K562 (cell line): ENCODE data around the gene RNU11. TPM values are rescaled to one million over a fixed set of nuclear protein-coding genes. Genes with fewer than 3 reads are reported as not detected.

Experiments used
- ARID1B ChIP-seq: fragments of 450-650 bp; IDR thresholded peaks from 2 replicates; pipeline ENCODE4 v1.6.1; 2016; ENCODE audit warnings: antibody characterized with exemption, mild to moderate bottlenecking, inconsistent platforms
- ARID3A ChIP-seq: IDR thresholded peaks from 2 replicates; pipeline ENCODE4 v1.6.1; 2012; ENCODE audit warnings: low read depth, low read length, improper control_type of control experiment, borderline replicate concordance
- CAMTA2 ChIP-seq: fragments of 250-450 bp; sonication (Bioruptor Pico); conservative IDR thresholded peaks from 2 replicates; pipeline ENCODE4 v1.5.1; 2022
- CTBP1 ChIP-seq: fragments of 450-650 bp; IDR thresholded peaks from 2 replicates; pipeline ENCODE4 v1.6.1; 2016; ENCODE audit warnings: borderline replicate concordance
- FOXM1 ChIP-seq, 2 experiments: fragments of 450-650 bp in 1 of 2; sonication (generic) in 1 of 2; formaldehyde crosslinking in 1 of 2; IDR thresholded peaks; 2 replicates each; pipeline versions ENCODE4 v1.6.1 to v1.9.0; 2017 to 2022; ENCODE audit warnings: low read depth in 2 of 2, mild to moderate bottlenecking in 2 of 2, missing genetic modification reagents in 1 of 2, moderate library complexity in 1 of 2
- GABPA ChIP-seq: fragments of 200-800 bp; sonication (Bioruptor generic); conservative IDR thresholded peaks from 2 replicates; pipeline ENCODE4 v1.6.1; 2016; ENCODE audit warnings: low read depth, missing genetic modification characterization, missing compliant biosample characterization
- HINFP ChIP-seq: fragments of 450-650 bp; conservative IDR thresholded peaks from 2 replicates; pipeline ENCODE4 v1.6.1; 2016; ENCODE audit warnings: missing genetic modification characterization, low read depth, mild to moderate bottlenecking, control low read depth, missing compliant biosample characterization
- IRF2 ChIP-seq: sonication (generic); formaldehyde crosslinking; IDR thresholded peaks from 2 replicates; pipeline ENCODE4 v1.8.1; 2022; ENCODE audit warnings: mild to moderate bottlenecking, missing genetic modification reagents
- KAT7 ChIP-seq: sonication (generic); formaldehyde crosslinking; IDR thresholded peaks from 2 replicates; pipeline ENCODE4 v1.8.0; 2022; ENCODE audit warnings: missing genetic modification reagents, mild to moderate bottlenecking, borderline replicate concordance
- NBN ChIP-seq: fragments of 450-650 bp; IDR thresholded peaks from 2 replicates; pipeline ENCODE4 v1.6.1; 2016; ENCODE audit warnings: low read depth, mild to moderate bottlenecking
- NFE2 ChIP-seq: IDR thresholded peaks from 2 replicates; pipeline ENCODE4 v1.6.1; 2014; ENCODE audit warnings: antibody characterized with exemption, low read depth
- PHB2 ChIP-seq: fragments of 450-650 bp; IDR thresholded peaks from 2 replicates; pipeline ENCODE4 v1.6.1; 2017; ENCODE audit warnings: low read depth
- RBM39 ChIP-seq: fragments of 200-400 bp; formaldehyde crosslinking; optimal IDR thresholded peaks from 2 replicates; pipeline ENCODE3; 2018; ENCODE audit warnings: low read depth, low read length
- SP2 ChIP-seq: IDR thresholded peaks from 2 replicates; pipeline ENCODE4 v1.6.1; 2011; ENCODE audit warnings: mild to moderate bottlenecking, low read depth, low read length, moderate library complexity; ENCODE audit not compliant: poor library complexity, severe bottlenecking; ENCODE audit errors: extremely low read depth
- TFAM ChIP-seq: fragments of 250-450 bp; sonication (Bioruptor Pico); conservative IDR thresholded peaks from 2 replicates; pipeline ENCODE4 v1.5.0; 2021; ENCODE audit warnings: mild to moderate bottlenecking, moderate library complexity
- USF2 ChIP-seq: sonication (generic); formaldehyde crosslinking; IDR thresholded peaks from 2 replicates; pipeline ENCODE4 v1.5.0; 2020; ENCODE audit warnings: missing genetic modification reagents
- ZBED1 ChIP-seq: IDR thresholded peaks from 2 replicates; pipeline ENCODE4 v1.6.1; 2014
- ZNF239 ChIP-seq: fragments of 250-450 bp; sonication (Bioruptor Pico); IDR thresholded peaks from 2 replicates; pipeline ENCODE4 v1.4.0; 2020; ENCODE audit warnings: mild to moderate bottlenecking
- ZNF280A ChIP-seq: fragments of 450-650 bp; IDR thresholded peaks from 2 replicates; pipeline ENCODE4 v1.6.1; 2018; ENCODE audit warnings: mild to moderate bottlenecking, low read depth; ENCODE audit not compliant: partially characterized antibody
- ZNF445 ChIP-seq: fragments of 250-450 bp; sonication (Bioruptor Pico); IDR thresholded peaks from 2 replicates; pipeline ENCODE4 v1.4.0; 2020; ENCODE audit warnings: low read depth, mild to moderate bottlenecking, moderate library complexity
- polyA plus RNA-seq, 8 experiments: library from polyadenylated mRNA; depleted of rRNA in 4 of 8; stranded (reverse) in 5 of 8; unstranded in 3 of 8; fragments of >200 nt; fragmentation: Nextera tagmentation in 2 of 8; fragmentation: Illumina TruSeq in 1 of 8; extraction: Ambion mirVana in 2 of 8; extraction: Trizol in 1 of 8; gene quantifications; 2 replicates each; pipeline versions ENCODE4 v1.2.1 to v1.2.3, GENCODE V29; 2011 to 2014; ENCODE audit warnings: inconsistent platforms in 1 of 8, missing spikeins in 1 of 8
- total RNA-seq, 7 experiments: library from RNA; depleted of rRNA in 6 of 7; stranded (reverse); fragments of >200 nt in 6 of 7; fragmentation: Illumina TruSeq in 2 of 7; extraction: Trizol in 2 of 7; gene quantifications; 2 replicates each; pipeline versions ENCODE4 v1.2.1 to v1.2.3, GENCODE V29; 2011 to 2021; ENCODE audit warnings: low replicate concordance in 1 of 7

RNU11 gene
- total and polyA plus RNA-seq, 9 of the 15 experiments (the other 6 are each of a cell fraction or from before 2014, with no cell fraction given) = not detected

- TF ChIP-seq USF2 (CRISPR knock-in tag) = peak; percentile 86
- TF ChIP-seq ARID1B = peak; percentile 51; the same call in 1 of the 2 replicates
- no peak for TF ChIP-seq IRF2 (CRISPR knock-in tag)
- no peak for TF ChIP-seq RBM39
- TF ChIP-seq SP2 = no peak
- TF ChIP-seq ZBED1 = no peak
- no peak; the same call in 1 of the 2 replicates for TF ChIP-seq HINFP (tag)
- TF ChIP-seq ZNF239 = no peak; the same call in 1 of the 2 replicates
- peak; percentile 42; the same call in 1 of the 2 replicates for TF ChIP-seq NBN
- TF ChIP-seq NFE2 = peak; percentile 35; the same call in 1 of the 2 replicates
- TF ChIP-seq CAMTA2 (CRISPR knock-in tag) = 0 out of 2 replicates have a peak, but pooled peaks have one; percentile 57
- TF ChIP-seq ZNF445 (CRISPR knock-in tag) = no peak
- peak; percentile 99 for TF ChIP-seq GABPA (tag)
- TF ChIP-seq KAT7 (CRISPR knock-in tag) = peak; percentile 99
- no peak for TF ChIP-seq ZNF280A
- no peak for TF ChIP-seq PHB2
- TF ChIP-seq CTBP1 = peak; percentile 86
- TF ChIP-seq ARID3A = 0 out of 2 replicates have a peak, but pooled peaks have one; percentile 16
- TF ChIP-seq FOXM1 (IDR thresholded peaks at IDR 0.05; ENCODE audit: low read depth) = no peak
- no peak for TF ChIP-seq FOXM1 (CRISPR knock-in tag; IDR thresholded peaks at IDR 0.05; ENCODE audit: low read depth)
- no peak for TF ChIP-seq TFAM (CRISPR knock-in tag)
These were observed 5.4 kb upstream of the RNU11 start, which contains the start of gene TAF12 (continued) for GRCh38 chr1:28642847-28643635.
